Left colon (tissue), 2 donors: ENCODE measurements around the gene TMEM217. TPM values are rescaled to one million over a fixed set of nuclear protein-coding genes. Genes with fewer than 3 reads are reported as not detected.

Experiments
- ATAC-seq: fragments of 200-7000 bp; cut with Tn5 transposase; one replicate; pipeline ENCODE4 v1.9.1; 2020; ENCODE audit warnings: mild to moderate bottlenecking, moderate library complexity
- DNase-seq, 2 donors: peaks; one replicate each; pipeline ENCODE4 v3.0.0-alpha.2; 2020
- intact Hi-C, 2 donors: fragments of 100-400 bp; cut with DNase I in 1 of 2; cut with micrococcal nuclease in 1 of 2; formaldehyde crosslinking; loops; one replicate each; pipeline versions ENCODE4 v1.11.2 to v1.14.0; 2022; cut with DNase I, micrococcal nuclease
- total RNA-seq, 2 donors: library from RNA; stranded (reverse); fragmentation: NEBNext Ultra II Directional; extraction: Animal tissue kit (Norgen Biotek cat#: 25700); gene quantifications; one replicate each; pipeline ENCODE4 v1.2.1, GENCODE V29; 2021
- donor health status: DM: no; HTN: no; CAD: no.
- donor health status: DM: yes; HTN: yes; CAD: no.

The TMEM217 gene
- total RNA-seq, 2 donors from 2014 or later = 1.4 to 4.0 TPM

- intact Hi-C loops = no loop called here
- DNase-seq = no peak
- ATAC-seq = peak; percentile 12
These were observed 1.1 kb downstream of the TMEM217 start for GRCh38 chr6:37256692-37257319.

- DNase-seq (no peak), ATAC-seq (no peak)
- intact Hi-C loops = no loop called here
These were observed 3.1 kb downstream of the TMEM217 start for GRCh38 chr6:37254881-37255280.

- intact Hi-C loops = no loop called here
- DNase-seq (no peak), ATAC-seq (peak; percentile 42)
These were observed 4.4 kb downstream of the TMEM217 start for GRCh38 chr6:37253486-37254007.

GRCh38 chr6:37251211-37251780 is 6.6 kb downstream of the TMEM217 start:
- DNase-seq (no peak), ATAC-seq (no peak)
- intact Hi-C loops = no loop called here

- intact Hi-C loops = no loop called here
- peak; percentile 47 for ATAC-seq
These were observed 13.3 kb downstream of the TMEM217 start for GRCh38 chr6:37244430-37245310.

GRCh38 chr6:37243816-37244370 is 14.1 kb downstream of the TMEM217 start:
- ATAC-seq (no peak), DNase-seq (no peak)
- intact Hi-C loops = no loop called here

More at GRCh38 chr6:37244430-37245310, 13.3 kb downstream of the TMEM217 start:
- peak; percentile 38 to 76 for DNase-seq

GRCh38 chr6:37243131-37243815 is 14.7 kb downstream of the TMEM217 start:
- intact Hi-C loops = no loop called here
- DNase-seq (no peak), ATAC-seq (no peak)

GRCh38 chr6:37242429-37243052 is 15.4 kb downstream of the TMEM217 start:
- DNase-seq (no peak), ATAC-seq (peak; percentile 17)
- intact Hi-C loops = no loop called here

GRCh38 chr6:37241775-37242428 is 16.0 kb downstream of the TMEM217 start:
- no peak for ATAC-seq
- DNase-seq = no peak
- intact Hi-C loops = no loop called here

- ATAC-seq = no peak
- DNase-seq = no peak
- intact Hi-C loops = no loop called here
These were observed 16.8 kb downstream of the TMEM217 start for GRCh38 chr6:37241131-37241530.

- DNase-seq = peak; percentile 88
- intact Hi-C loops = no loop called here
- ATAC-seq = peak; percentile 80
These were observed 17.8 kb downstream of the TMEM217 start for GRCh38 chr6:37239950-37240713.

GRCh38 chr6:37239526-37239925 is 18.4 kb downstream of the TMEM217 start:
- ATAC-seq = no peak
- intact Hi-C loops = no loop called here
- no peak for DNase-seq

GRCh38 chr6:37238381-37238780 is 19.6 kb downstream of the TMEM217 start:
- DNase-seq = no peak
- ATAC-seq = no peak
- intact Hi-C loops = no loop called here

- intact Hi-C loops = no loop called here
- DNase-seq (no peak), ATAC-seq (no peak)
These were observed 20.2 kb downstream of the TMEM217 start for GRCh38 chr6:37237789-37238188.

- intact Hi-C loops = no loop called here
- ATAC-seq (no peak), DNase-seq (no peak)
These were observed 21.0 kb downstream of the TMEM217 start for GRCh38 chr6:37236921-37237320.

- intact Hi-C loops = no loop called here
- ATAC-seq (no peak), DNase-seq (no peak)
These were observed 24.4 kb downstream of the TMEM217 start for GRCh38 chr6:37233541-37233940.

GRCh38 chr6:37232430-37233017 is 25.4 kb downstream of the TMEM217 start:
- DNase-seq = no peak
- no peak for ATAC-seq
- intact Hi-C loops = no loop called here
